SU-DHL-6 (cell line): ENCODE results near the gene MUC12.

Source experiments
- EZH2phosphoT487 ChIP-seq: fragments of 200-600 bp; sonication (generic), shearing (Covaris generic); conservative IDR thresholded peaks from 2 replicates; pipeline ENCODE4 v1.6.1; 2018; ENCODE audit warnings: mild to moderate bottlenecking, antibody characterized with exemption, low read length, moderate library complexity, mixed read lengths
- TF ChIP-seq, protein P1 (sequence below): fragments of 200-600 bp; sonication (generic); IDR thresholded peaks from one replicate; pipeline ENCODE4 v1.5.1; 2017; ENCODE audit warnings: antibody characterized with exemption, mild to moderate bottlenecking, low read length, moderate library complexity; ENCODE audit not compliant: insufficient read depth, poor library complexity, severe bottlenecking

GRCh38 chr7:100942045-100942774 is 27.2 kb upstream of the MUC12 start:
- TF ChIP-seq, protein P1, sequence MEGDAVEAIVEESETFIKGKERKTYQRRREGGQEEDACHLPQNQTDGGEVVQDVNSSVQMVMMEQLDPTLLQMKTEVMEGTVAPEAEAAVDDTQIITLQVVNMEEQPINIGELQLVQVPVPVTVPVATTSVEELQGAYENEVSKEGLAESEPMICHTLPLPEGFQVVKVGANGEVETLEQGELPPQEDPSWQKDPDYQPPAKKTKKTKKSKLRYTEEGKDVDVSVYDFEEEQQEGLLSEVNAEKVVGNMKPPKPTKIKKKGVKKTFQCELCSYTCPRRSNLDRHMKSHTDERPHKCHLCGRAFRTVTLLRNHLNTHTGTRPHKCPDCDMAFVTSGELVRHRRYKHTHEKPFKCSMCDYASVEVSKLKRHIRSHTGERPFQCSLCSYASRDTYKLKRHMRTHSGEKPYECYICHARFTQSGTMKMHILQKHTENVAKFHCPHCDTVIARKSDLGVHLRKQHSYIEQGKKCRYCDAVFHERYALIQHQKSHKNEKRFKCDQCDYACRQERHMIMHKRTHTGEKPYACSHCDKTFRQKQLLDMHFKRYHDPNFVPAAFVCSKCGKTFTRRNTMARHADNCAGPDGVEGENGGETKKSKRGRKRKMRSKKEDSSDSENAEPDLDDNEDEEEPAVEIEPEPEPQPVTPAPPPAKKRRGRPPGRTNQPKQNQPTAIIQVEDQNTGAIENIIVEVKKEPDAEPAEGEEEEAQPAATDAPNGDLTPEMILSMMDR: no peak
- no peak for TF ChIP-seq EZH2phosphoT487
